Measurements from ENCODE around the gene LRRFIP1.
"Not testable (repeated sequence)": the region's sequence is repeated elsewhere in the genome, so short reads cannot be mapped to it uniquely, and the experiment has no call there.

Gene LRRFIP1

DNA sequence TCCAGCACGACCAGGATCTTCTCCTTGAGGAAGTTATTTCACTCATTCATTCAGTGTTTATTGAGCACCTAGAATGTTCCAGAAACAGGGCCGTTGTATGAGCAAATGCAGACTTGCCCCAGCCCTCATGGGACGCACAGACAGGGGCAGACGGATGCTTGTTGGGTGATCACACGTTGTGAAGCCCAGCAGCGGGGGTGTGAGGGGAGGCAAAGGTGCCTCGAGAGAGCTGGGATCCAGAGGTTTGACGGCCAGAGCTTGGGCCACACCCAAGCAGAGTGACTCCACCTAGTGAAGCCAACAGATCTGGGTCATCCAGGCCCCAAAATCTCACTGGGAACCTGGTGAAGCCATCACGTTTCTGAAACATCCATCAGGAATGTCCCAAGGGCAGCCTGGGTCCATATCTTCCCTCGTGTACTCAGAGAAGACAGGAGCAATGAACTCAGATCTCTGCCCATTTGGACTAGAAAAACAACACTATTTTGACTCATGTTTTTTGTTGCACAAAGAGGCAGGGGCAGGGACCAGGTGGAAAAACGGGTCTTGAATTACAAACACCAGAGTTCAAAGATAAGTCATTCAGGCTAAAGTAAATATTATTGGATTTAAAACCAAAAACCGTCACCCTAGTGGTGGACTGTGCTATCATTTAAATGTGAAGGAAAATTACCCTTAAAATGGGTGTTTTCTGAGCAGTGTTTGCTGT is 116.3 kb downstream of the LRRFIP1 start:
- DNase-seq (ENCODE audit: low read depth in 2 of 2), result no peak

DNA sequence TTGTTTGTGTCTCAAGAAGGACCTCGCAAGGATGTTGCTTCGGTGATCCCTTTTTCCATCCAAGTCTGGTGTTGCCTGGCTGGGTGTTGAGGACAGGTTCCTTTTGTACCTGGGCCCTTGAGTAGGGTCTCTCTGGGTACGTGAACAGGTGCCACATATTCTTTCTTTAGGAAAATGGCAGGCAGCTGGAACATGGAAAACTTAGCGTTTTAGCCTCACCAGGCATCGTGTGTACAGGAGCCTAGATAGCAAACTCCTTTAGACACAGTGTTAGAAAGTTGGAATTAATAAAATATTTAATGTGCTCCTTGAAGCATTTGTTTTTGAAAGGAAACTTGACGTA is 116.9 kb downstream of the LRRFIP1 start:
- no peak for DNase-seq (ENCODE audit: low read depth in 2 of 2)

DNA sequence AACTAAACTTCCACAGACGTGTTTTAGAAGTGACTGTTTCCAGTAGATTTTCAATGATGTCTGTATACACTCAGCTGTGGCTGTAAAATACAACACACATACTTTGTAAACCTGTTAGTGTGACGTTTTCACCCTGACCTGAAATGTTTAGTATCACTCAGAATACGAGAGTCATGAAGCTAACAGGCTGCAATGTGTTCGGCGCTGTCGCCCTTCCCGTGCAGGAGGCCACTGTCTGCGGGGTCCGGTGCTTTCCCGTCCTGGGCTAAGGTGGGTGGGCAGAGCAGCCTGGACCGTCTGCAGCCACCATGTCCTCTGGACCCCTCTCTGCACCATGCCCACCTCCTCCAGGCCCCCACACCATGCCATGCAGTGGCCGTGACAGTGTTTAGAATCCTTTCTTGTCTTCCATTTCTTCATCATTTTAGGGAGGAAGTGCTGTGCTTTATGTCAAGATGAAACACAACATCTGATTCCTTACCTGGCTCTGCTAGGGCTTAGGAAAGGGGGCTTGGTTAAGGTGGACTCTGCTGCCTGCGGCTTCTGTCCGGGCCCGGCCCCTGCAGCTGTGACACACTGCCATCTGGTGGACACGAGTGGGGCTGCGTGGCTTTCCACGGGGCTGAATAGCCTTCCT is 117.3 kb downstream of the LRRFIP1 start:
- DNase-seq (ENCODE audit: low read depth in 2 of 2), result peak; percentile 34 to 52

DNA sequence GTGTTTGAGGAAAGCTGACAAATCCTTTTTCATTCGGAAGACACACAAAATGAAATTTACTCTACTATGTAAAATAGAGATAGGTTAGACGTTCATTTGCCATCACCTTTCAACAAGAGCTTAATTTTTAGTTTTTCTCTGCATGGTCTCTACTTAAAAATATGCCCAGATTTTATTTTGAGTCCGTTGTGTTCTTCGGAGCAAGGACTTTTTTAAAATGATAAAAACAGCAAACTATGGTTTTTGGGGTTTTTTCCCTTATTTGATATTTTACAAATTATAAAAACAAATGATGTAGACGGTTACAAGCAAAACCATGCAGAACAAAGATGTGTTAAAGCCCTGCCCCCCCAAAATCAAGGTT is 117.8 kb downstream of the LRRFIP1 start:
- no peak for DNase-seq (ENCODE audit: low read depth in 2 of 2)

DNA sequence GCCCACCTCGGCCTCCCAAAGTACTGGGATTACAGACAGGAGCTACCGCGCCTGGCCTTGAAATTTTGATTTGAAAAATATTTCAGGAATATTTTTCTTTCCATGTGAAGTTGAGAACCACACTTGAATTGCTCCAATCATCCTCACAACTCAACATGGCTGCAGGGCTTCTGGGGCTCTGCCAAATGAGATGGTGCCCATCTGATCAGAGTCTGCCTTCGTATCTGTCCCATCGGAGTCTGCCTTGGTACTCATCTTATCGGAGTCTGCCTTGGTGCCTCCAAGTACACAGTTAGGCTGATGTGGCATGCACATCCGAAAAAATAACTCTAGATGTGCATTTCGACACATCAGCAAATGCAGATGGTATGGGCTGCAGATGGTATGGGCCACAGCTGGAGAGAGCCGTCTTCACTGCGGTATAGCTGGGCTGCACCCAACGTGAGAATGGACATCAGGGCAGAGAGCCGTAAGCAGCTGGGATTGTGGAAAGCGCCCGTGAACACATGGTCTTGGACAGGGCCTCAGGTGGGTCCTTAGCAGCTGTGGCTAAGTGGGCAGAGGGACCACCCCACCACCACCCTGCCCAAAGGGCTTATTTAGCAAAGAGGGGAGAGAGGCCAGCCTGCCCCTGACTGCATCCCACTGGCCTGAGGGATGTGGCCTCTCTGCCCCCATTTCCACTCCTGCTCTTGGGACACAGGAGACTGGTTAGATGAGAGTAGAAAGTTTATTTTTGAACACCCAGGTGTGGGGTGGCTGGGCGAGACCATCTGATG is 119.1 kb downstream of the LRRFIP1 start:
- no peak for DNase-seq (ENCODE audit: low read depth in 2 of 2)

DNA sequence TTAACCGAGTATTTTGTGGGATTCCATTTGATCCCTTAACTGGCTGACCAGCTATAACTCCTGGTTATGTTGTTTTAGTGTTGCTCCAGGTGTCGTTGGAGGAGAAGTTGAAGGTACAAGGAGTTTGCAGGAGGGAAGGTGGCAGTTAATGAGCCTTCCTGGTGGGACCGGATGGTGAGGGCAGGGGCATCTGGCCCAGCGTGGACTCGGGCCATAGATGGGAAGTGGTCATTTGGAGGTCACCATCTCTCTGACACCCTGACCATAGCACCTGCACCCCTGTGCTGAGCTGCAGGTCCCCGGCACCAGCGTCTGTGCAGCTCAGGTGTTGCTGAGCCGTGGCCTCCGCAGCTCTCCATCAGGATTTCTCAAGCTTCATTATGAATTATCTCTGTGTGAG is 119.8 kb downstream of the LRRFIP1 start:
- no peak for DNase-seq (ENCODE audit: low read depth in 2 of 2)

DNA sequence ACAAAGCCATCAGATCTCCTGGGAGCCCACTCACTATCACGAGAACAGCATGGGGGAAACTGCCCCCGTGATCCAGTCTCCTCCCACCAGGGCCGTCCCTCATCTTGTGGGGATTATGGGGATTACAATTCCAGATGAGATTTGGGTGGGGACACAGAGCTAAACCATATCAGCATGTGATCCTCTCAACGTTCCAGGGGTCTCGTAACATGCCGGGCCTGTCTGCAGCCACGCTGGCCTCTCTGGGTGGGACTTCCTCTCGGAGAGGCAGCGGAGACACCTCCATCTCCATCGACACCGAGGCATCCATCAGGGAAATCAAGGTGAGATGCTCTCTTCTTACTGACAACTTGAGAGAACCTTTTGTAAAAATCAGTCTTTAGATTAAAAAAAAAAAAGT is 121.6 kb downstream of the LRRFIP1 start:
- no peak for DNase-seq (ENCODE audit: low read depth in 2 of 2)

DNA sequence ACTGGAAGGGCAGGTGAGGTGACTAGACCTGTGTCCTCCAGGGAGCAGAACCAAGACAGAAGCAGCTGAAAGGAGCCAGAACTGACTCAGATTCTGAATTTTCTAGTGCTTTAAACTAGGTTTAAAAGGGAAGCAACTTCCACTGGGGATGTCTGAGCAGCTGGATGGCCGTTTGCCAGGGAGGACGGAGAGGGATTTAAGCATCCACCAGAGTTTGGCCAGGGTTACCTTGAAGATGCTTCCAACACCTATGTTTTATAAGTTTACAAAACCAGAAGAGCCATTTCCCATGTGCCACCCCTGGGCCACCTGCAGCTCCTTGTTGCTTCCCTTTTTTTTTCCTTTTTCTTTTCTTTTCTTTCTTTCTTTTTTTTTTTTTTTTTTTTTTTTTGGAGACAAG is 122.6 kb downstream of the LRRFIP1 start:
- DNase-seq (ENCODE audit: low read depth in 2 of 2), result no peak

DNA sequence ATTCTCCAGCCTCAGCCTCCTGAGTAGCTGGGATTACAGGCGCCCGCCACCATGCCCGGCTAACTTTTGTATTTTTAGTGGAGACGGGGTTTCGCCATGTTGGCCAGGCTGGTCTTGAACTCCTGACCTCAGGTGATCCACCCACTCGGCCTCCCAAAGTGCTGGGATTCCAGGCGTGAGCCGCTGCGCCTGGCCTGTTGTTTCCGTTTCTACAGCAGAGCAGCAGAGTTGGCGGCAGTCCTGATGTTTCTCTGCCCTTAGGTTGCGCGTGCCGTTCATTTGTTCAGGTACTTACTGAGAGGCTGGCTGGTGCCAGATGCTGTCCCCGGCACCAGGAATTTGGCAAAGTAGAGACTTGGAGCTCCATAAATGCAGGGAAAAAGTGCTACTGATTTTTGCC is 123.1 kb downstream of the LRRFIP1 start:
- not testable (repeated sequence) for DNase-seq (ENCODE audit: low read depth in 2 of 2)

DNA sequence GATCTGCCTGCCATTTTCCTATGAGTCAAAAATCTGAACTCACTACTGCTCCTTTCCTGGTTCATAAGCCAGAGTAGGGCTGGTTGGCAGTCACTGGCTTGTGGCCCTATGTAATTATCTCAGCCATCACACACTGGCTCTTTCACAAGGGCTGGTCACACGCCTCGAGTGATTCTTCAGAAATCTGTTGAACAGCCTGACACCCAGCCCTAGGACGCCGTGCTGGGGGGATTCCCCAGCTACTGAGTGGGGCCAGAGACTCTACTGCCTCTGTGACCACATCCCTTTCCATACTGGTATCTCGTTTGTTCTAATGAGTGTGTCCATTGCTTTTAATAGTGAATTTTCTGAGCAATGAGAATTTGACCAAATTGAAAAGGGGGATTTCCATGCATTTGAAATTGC is 125.4 kb downstream of the LRRFIP1 start:
- DNase-seq (ENCODE audit: low read depth in 2 of 2), result no peak

DNA sequence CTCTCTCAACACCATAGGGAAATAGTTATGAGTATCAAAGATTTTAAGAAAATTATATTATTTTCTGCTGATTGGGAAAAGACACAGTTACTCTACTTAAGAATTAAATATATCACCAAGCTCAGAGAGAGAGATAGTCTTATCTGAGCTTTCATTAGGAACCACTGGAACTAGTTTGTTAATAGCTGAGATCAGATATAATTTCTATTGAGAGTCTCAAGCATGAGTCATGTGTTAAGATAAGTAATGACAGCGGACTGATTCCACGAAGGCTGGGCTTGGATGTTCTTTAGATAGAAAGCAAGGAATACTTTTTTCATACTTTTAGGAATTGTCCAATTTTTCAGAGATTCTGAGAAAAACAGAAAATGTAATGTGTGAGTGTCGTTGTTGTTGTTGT is 126.8 kb downstream of the LRRFIP1 start:
- DNase-seq (ENCODE audit: low read depth in 2 of 2), result no peak

DNA sequence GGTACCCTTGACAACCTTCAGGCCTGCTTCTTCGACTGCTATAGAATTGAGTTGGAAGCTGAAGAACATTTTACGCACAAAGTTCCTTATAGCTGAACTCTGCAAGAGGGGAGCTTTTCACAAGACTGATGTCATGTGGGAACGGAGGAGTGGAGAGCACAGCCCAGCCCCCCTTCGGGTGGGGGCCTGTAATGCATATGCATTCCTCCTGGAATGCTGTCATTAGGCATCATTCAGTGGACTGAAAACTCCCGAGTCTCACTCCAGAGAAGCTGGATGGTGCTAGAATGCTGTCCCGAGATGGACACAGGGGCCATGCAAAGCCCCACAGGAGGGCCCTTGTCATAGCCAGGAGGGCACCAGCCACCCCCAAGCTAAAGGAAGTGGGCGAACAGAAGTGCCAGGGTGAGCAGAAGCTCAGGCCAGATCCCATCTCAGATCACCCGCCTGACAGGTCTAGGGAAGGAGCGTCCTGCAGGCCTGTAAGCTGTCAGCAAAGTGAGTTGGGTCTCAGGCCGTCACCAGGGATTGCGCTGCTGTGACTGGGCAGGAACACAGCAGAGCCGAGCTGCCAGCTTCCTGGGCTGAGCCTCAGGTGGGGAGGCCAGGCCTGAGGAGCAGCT is 127.3 kb downstream of the LRRFIP1 start:
- DNase-seq (ENCODE audit: low read depth in 2 of 2), result no peak

DNA sequence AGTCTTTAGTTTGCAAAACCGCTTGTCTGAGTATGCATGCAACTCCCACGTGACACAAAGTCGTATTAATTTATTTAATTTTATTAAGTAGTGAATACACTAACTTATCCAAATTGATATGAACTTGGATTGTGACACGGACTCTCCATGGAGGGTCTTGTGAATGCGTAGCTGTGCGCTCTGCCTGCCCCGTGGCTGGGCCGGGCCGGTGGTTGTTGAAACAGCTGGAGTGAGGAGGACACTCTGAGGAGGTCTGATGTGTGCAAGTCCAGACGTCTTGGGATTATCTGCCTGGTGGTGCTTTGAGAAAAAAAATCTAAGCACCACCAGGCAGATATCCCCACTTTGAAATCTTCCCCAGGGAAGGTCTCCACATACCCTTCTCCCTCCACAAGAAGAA is 130.2 kb downstream of the LRRFIP1 start:
- DNase-seq (ENCODE audit: low read depth in 2 of 2), result no peak

DNA sequence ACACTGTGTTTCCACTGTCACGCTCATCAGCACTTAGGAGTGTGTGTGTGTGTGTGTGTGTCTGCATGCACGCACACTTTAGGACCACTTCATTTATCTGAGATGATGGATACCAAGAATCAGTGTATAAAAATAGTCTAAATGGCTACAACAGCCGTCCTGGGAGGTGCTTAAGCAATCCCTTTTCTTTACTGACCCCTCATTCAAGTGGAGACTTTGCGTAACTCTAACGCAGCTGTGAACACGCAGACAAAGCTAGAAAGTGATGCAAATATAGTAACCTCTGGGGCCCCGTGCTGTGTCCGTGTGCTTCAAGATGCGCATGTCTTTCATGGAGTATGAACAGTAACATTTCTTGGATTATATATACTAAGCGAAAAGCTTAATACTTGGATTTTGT is 130.8 kb downstream of the LRRFIP1 start:
- no peak for DNase-seq (ENCODE audit: low read depth in 2 of 2)

DNA sequence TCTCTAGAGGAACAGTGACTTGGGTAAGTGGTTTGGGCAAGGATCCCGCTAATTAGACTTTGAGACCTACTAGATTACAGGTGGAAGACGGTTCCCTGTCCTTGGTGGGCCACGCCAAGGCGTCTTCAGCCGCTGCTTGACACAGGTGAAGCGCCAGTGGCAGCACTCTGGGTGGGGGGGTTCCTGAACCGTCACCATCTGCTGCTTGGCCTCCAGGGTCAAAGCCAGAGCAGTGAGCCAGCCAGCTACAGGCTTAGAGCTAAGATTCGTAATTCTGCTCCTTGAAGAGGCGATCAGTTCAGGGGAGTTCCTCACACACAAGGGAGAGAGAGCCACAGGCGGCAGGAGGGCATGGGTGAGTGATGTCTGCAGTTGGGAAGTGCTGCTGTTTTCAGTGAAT is 131.8 kb downstream of the LRRFIP1 start:
- no peak for DNase-seq (ENCODE audit: low read depth in 2 of 2)

DNA sequence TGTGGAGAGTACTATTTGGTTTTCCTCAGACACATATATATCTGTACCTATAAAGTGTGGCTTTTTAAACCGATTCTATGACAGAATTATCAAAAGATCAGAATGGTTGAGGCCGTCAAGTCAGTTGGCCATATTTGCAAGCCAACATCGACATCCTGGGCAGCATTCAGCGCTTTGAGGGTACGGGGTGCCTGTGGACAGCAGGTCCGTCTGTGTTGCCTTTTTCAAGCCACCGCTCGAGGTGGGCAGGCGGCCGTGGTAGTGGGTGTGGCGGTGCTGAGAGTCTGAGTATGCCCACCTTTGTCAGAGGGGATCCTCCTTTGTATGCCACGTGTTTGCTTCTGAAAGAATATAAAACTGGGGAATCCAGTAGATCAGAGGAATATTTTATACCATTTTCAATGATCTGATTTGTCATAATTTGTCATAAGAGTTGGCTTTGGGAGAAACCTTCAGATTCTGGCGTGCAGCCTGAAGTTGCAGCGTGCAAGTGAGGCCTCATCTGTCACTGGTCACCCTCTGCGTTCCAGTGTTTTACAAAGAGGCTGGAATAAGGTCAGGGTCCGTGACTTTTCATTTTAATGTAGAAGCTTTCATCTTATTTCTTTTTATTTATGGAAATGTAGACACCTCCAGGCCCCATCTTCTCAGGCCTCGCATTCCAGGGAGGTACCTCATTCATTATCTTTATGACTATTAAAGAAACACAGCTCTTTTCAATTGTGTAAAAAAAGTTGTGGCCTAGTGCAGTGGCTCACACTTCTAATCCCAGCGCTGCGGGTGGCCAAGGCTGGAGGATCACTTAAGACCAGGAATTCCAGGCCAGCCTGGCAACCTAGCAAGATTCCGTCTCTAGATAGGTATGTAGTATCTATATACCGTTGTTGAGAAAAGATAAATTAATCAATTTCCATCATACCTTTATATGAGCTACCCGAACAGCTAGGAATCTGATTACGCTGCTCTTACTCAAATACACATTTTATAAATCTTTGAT is 133.4 kb downstream of the LRRFIP1 start:
- DNase-seq (ENCODE audit: low read depth in 2 of 2), result no peak

DNA sequence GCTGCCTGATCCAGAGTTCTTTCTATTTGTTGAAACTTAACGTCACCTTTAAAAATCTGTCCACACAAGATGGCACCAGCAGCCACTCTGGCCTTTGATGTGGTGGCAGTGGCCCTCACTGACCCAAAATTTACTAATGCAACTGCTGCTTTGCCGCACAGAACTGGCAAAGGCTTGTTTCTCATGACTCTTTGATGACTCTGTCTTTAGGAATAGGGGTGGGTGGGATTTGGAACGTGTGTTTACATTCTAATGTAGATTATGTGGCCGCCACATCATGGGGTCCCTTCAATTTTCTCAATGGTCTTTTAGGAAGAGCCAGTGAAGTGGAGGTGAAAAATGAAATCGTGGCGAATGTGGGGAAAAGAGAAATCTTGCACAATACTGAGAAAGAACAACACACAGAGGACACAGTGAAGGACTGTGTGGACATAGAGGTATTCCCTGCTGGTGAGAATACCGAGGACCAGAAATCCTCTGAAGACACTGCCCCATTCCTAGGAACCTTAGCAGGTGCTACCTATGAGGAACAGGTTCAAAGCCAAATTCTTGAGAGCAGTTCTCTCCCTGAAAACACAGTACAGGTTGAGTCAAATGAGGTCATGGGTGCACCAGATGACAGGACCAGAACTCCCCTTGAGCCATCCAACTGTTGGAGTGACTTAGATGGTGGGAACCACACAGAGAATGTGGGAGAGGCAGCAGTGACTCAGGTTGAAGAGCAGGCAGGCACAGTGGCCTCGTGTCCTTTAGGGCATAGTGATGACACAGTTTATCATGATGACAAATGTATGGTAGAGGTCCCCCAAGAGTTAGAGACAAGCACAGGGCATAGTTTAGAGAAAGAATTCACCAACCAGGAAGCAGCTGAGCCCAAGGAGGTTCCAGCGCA is 135.2 kb downstream of the LRRFIP1 start:
- not testable (repeated sequence) for DNase-seq (ENCODE audit: low read depth in 2 of 2)

DNA sequence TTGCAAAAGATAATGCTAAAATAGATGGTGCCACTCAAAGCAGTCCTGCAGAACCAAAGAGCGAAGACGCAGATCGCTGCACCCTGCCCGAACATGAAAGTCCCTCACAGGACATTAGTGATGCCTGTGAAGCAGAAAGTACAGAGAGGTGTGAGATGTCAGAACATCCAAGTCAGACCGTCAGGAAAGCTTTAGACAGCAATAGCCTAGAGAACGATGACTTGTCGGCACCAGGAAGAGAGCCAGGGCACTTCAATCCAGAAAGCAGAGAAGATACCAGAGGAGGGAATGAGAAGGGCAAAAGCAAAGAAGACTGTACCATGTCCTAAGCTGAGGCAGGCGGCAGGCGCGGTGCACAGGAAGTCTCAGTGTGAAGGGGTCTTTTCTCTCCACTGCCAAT is 136.4 kb downstream of the LRRFIP1 start:
- DNase-seq (ENCODE audit: low read depth in 2 of 2), result no peak

DNA sequence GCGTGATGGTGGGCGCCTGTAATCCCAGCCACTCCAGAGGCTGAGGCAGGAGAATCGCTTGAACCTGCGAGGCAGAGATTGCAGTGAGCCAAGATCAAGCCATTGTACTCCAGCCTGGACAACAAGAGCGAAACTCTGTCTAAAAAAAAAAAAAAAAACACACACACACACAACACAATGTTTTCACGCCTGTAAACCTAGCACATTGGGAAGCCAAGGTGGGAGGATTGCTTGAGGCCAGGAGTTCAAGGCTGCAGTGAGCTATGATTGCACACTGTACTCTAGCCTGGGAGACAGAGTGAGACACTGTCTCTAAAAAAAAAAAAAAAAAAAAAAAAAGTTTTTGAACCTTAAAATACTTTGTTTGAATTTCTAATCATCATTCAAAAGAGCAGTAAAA is 137.7 kb downstream of the LRRFIP1 start:
- DNase-seq (ENCODE audit: low read depth in 2 of 2), result not testable (repeated sequence)

DNA sequence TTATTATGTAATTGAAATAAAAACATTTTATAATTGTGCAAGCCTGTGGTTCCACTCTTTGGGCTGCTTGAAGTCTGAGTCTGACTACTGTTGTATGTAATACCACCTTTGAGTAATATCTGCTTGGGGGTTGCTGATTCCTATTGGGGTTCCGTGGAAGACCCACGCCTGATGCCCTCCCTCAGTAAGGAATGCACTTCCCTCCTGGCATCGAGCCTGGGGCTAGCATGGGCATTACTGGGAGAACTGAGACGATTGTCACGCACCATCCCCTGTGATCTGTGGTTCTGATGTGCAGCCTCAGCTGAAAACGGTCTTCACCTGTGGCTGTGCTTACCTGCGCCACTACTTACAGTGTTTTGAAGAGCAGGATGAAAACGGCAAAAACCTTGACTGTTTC is 138.5 kb downstream of the LRRFIP1 start:
- no peak for DNase-seq (ENCODE audit: low read depth in 2 of 2)
